DOHH2 (cell line): ENCODE results near the gene DPAGT1.

Experiments
- CTCF ChIP-seq: fragments of 200-600 bp; sonication (generic); IDR thresholded peaks from one replicate; pipeline ENCODE4 v1.5.1; 2014; ENCODE audit warnings: antibody characterized with exemption, mild to moderate bottlenecking, low read depth, low read length; ENCODE audit not compliant: poor library complexity, severe bottlenecking
- EZH2phosphoT487 ChIP-seq: fragments of 200-600 bp; sonication (generic); IDR thresholded peaks from 2 replicates; pipeline ENCODE4 v1.6.1; 2017; ENCODE audit warnings: borderline replicate concordance, mild to moderate bottlenecking, antibody characterized with exemption, low read length, moderate library complexity, mixed read lengths

GRCh38 chr11:119120639-119121007 lies 19.0 kb upstream of the DPAGT1 start:
- TF ChIP-seq EZH2phosphoT487 (no peak), CTCF (no peak)
